HS-5 (cell line): ENCODE results near the gene TBC1D17.
A peak's percentile ranks its signal among the peaks of the same experiment; 100 is the strongest.

Source experiments
- DNase-seq: peaks from one replicate; pipeline ENCODE4 v3.0.0-alpha.2; 2012; ENCODE audit warnings: low read depth

Gene TBC1D17

GRCh38 chr19:49861541-49862378 is 15.7 kb upstream of the TBC1D17 start:
- no peak for DNase-seq

- DNase-seq, result no peak
Observed at GRCh38 chr19:49862391-49863253, 14.9 kb upstream of the TBC1D17 start.

GRCh38 chr19:49863254-49863934 is 14.1 kb upstream of the TBC1D17 start:
- DNase-seq, result no peak

GRCh38 chr19:49863935-49864320 is 13.6 kb upstream of the TBC1D17 start:
- DNase-seq, result no peak

- no peak for DNase-seq
Observed at GRCh38 chr19:49864890-49865289, 12.6 kb upstream of the TBC1D17 start.

- DNase-seq, result peak; percentile 79
Observed at GRCh38 chr19:49866933-49867782, 10.3 kb upstream of the TBC1D17 start, which contains the start of gene PNKP. Gene PNKP (minus strand): TSS chr19:49867576. CDS start chr19:49867204, 372 bp downstream.

GRCh38 chr19:49869009-49869483 is 8.5 kb upstream of the TBC1D17 start:
- DNase-seq, result no peak

- peak; percentile 99 for DNase-seq
Observed at GRCh38 chr19:49869484-49870308, 7.8 kb upstream of the TBC1D17 start.

GRCh38 chr19:49870309-49870901 is 7.1 kb upstream of the TBC1D17 start:
- DNase-seq, result no peak

- DNase-seq, result no peak
Observed at GRCh38 chr19:49871349-49871985, 6.0 kb upstream of the TBC1D17 start.

- no peak for DNase-seq
Observed at GRCh38 chr19:49872245-49873128, 5.0 kb upstream of the TBC1D17 start.

GRCh38 chr19:49873129-49873521 is 4.4 kb upstream of the TBC1D17 start:
- DNase-seq, result no peak

- DNase-seq, result no peak
Observed at GRCh38 chr19:49873834-49874233, 3.7 kb upstream of the TBC1D17 start.

- DNase-seq, result no peak
Observed at GRCh38 chr19:49874503-49875157, 2.9 kb upstream of the TBC1D17 start.

GRCh38 chr19:49875177-49875576 is 2.3 kb upstream of the TBC1D17 start:
- DNase-seq, result no peak

- no peak for DNase-seq
Observed at GRCh38 chr19:49875857-49876421, 1.6 kb upstream of the TBC1D17 start.

GRCh38 chr19:49876422-49877019 is 981 bp upstream of the TBC1D17 start:
- peak; percentile 95 for DNase-seq
